Measurements from ENCODE around the gene CD58. TPM values are rescaled to one million over a fixed set of nuclear protein-coding genes. Genes with fewer than 3 reads are reported as not detected.

CD58 gene
- total RNA-seq, 1 donor from 2014 or later, result 19.6 TPM

DNA sequence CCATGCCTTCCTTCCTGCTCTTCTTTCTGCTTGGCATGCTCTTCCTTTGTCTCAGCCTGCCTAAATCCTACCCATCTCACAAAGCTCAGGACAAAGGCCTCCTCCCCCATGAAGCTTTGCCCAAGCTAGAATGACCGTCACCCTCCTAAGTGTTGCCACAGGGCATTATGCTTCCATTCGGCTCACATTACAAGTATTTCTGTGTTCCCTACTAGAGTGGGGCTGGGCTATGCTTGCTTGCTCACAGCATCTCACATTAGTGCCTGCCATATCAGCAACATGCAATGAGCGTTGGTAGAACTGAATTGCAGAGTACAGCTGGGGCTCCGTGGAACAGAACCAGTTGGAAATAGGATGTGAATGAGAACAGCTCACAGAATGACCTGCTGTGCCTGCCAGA lies 82.8 kb downstream of the CD58 start:
- Mint-ChIP-seq H3K4me3 (ENCODE audit: unreplicated experiment) (no peak overlapping the region), H3K27ac (ENCODE audit: unreplicated experiment) (no peak overlapping the region), H3K36me3 (ENCODE audit: low read depth) (no peaks in the 10 kb centered on the region), H3K9me3 (ENCODE audit: low read depth) (no peaks in the 10 kb centered on the region), H3K4me1 (ENCODE audit: low read depth) (peaks cover 57% of the 10 kb centered on the region), H3K27me3 (ENCODE audit: low read depth) (no peaks in the 10 kb centered on the region)
- DNase-seq (ENCODE audit: low spot score), result no peak
- TF ChIP-seq, protein P1, sequence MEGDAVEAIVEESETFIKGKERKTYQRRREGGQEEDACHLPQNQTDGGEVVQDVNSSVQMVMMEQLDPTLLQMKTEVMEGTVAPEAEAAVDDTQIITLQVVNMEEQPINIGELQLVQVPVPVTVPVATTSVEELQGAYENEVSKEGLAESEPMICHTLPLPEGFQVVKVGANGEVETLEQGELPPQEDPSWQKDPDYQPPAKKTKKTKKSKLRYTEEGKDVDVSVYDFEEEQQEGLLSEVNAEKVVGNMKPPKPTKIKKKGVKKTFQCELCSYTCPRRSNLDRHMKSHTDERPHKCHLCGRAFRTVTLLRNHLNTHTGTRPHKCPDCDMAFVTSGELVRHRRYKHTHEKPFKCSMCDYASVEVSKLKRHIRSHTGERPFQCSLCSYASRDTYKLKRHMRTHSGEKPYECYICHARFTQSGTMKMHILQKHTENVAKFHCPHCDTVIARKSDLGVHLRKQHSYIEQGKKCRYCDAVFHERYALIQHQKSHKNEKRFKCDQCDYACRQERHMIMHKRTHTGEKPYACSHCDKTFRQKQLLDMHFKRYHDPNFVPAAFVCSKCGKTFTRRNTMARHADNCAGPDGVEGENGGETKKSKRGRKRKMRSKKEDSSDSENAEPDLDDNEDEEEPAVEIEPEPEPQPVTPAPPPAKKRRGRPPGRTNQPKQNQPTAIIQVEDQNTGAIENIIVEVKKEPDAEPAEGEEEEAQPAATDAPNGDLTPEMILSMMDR (IDR thresholded peaks at IDR 0.05), result no peak

DNA sequence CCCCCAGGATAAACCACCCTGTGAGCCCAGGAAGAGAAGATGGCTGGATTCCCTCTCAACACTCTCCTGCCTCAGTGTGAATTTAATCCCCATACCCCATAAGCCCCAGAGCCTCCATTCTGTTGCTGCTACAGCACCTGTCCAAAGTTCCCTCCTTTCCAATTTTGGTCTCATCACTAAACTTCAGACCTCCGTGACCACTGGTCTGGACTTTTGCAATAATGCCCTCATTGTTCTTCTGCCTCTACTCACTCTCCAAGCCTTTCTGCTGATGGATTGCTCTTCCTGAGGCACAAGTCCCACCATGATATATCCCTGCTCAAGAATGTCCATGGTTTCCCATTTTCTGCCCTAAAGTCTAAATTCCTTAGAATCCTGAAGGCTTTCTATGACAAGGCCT lies 83.2 kb downstream of the CD58 start:
- no peak for DNase-seq (ENCODE audit: low spot score)
- Mint-ChIP-seq H3K4me3 (ENCODE audit: unreplicated experiment) (no peak overlapping the region), H3K9me3 (ENCODE audit: low read depth) (no peaks in the 10 kb centered on the region), H3K27ac (ENCODE audit: unreplicated experiment) (no peak overlapping the region), H3K27me3 (ENCODE audit: low read depth) (no peaks in the 10 kb centered on the region), H3K36me3 (ENCODE audit: low read depth) (no peaks in the 10 kb centered on the region), H3K4me1 (ENCODE audit: low read depth) (peaks cover 52% of the 10 kb centered on the region)
- TF ChIP-seq, protein P1 (IDR thresholded peaks at IDR 0.05), result no peak

DNA sequence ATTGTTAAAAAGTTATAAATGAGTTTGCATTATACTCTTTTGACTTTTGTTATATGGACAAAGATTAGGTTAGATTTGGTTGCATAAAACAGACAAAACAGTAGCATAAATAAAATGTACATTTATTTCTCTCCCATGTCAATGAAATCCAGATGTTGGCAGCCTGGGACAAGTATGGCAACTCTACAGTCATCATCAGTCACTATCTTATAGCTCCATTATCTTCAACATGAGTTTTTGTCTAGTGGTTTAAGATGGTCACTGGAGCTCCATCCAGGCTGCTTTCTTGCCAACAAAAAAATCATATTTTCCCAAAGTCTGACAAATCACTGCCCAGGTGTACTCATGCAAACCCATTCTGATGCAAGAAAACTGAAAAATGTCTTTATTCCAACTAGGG lies 83.8 kb downstream of the CD58 start:
- H3K27me3 Mint-ChIP-seq (ENCODE audit: low read depth), result no peaks in the 10 kb centered on the region
- H3K4me3 Mint-ChIP-seq (ENCODE audit: unreplicated experiment), result no peak overlapping the region
- no peak for DNase-seq (ENCODE audit: low spot score)
- TF ChIP-seq, protein P1 (IDR thresholded peaks at IDR 0.05), result no peak
- no peaks in the 10 kb centered on the region for H3K9me3 Mint-ChIP-seq (ENCODE audit: low read depth)
- no peak overlapping the region for H3K27ac Mint-ChIP-seq (ENCODE audit: unreplicated experiment)
- H3K4me1 Mint-ChIP-seq (ENCODE audit: low read depth), result peaks cover 47% of the 10 kb centered on the region
- H3K36me3 Mint-ChIP-seq (ENCODE audit: low read depth), result no peaks in the 10 kb centered on the region

DNA sequence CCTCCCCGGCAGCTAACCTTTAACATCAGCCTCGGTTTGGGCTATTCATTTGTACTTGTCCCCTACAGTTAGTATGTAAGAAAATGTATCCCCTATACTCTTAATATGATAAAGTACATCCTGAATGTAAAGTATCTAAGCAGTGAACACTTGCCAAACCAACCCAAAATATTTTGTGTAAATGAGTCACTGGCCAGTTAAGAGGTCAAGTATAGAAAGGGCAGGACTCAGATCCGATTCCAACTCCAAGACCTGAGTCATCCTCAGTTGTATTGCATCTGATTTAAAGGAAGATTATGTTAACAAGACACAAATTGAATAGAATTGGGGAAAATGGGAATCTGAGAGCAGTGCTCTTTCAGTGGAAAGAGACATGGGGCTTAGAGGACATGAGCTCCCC lies 84.4 kb downstream of the CD58 start:
- TF ChIP-seq, protein P1 (IDR thresholded peaks at IDR 0.05), result no peak
- Mint-ChIP-seq H3K4me1 (ENCODE audit: low read depth) (peaks cover 43% of the 10 kb centered on the region), H3K27me3 (ENCODE audit: low read depth) (no peaks in the 10 kb centered on the region), H3K9me3 (ENCODE audit: low read depth) (no peaks in the 10 kb centered on the region), H3K4me3 (ENCODE audit: unreplicated experiment) (no peak overlapping the region), H3K36me3 (ENCODE audit: low read depth) (no peaks in the 10 kb centered on the region), H3K27ac (ENCODE audit: unreplicated experiment) (no peak overlapping the region)
- no peak for DNase-seq (ENCODE audit: low spot score)

DNA sequence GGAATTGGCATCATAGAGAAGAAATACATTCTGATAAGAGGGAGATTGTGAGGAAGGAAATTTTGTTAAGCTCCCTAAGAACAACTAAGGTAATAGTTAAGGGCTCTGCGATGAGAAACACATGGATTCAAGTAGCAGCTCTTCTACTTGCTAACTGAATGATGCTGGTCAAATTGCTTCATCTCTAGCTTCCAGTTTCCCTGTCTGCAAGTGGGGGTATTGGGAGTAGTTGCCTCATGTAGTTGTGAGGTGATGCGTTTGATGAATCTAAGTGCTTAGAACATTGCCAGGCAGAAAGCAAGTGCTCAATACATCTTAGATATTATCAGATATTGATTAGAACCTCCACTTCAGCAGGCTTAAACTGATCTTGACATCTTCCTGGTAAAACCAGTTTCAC lies 84.8 kb downstream of the CD58 start:
- no peak for DNase-seq (ENCODE audit: low spot score)
- H3K27me3 Mint-ChIP-seq (ENCODE audit: low read depth), result no peaks in the 10 kb centered on the region
- no peaks in the 10 kb centered on the region for H3K9me3 Mint-ChIP-seq (ENCODE audit: low read depth)
- H3K36me3 Mint-ChIP-seq (ENCODE audit: low read depth), result no peaks in the 10 kb centered on the region
- H3K27ac Mint-ChIP-seq (ENCODE audit: unreplicated experiment), result no peak overlapping the region
- peaks cover 43% of the 10 kb centered on the region for H3K4me1 Mint-ChIP-seq (ENCODE audit: low read depth)
- H3K4me3 Mint-ChIP-seq (ENCODE audit: unreplicated experiment), result no peak overlapping the region
- TF ChIP-seq, protein P1 (IDR thresholded peaks at IDR 0.05), result no peak

All from chondrocyte (in vitro differentiated cells).